Left hindlimb (tissue), 1 donor: ENCODE data around the gene BMP2K.
"Not testable (repeated sequence)": the region's sequence is repeated elsewhere in the genome, so short reads cannot be mapped to it uniquely, and the experiment has no call there.

Experiments used
- DNase-seq: peaks from one replicate; pipeline ENCODE4 v3.0.0-alpha.2; 2018

The BMP2K gene

DNA sequence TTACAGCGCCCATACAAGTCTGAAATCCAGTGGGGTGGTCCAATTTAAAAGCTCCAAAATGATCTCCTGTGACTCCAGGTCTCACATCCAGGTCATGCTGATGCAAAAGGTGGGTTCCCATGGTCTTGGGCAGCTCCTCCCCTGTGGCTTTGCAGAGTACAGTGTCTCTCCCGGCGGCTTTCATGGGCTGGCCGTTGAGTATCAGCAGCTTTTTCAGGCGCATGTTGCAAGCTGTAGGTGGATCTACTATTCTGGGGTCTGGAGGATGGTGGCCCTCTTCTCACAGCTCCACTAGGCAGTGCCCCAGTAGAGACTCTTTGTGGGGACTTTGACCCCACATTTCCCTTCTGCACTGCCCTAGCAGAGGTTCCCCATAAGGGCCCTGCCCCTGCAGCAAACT, 92.6 kb downstream of the BMP2K start:
- not testable (repeated sequence) for DNase-seq

DNA sequence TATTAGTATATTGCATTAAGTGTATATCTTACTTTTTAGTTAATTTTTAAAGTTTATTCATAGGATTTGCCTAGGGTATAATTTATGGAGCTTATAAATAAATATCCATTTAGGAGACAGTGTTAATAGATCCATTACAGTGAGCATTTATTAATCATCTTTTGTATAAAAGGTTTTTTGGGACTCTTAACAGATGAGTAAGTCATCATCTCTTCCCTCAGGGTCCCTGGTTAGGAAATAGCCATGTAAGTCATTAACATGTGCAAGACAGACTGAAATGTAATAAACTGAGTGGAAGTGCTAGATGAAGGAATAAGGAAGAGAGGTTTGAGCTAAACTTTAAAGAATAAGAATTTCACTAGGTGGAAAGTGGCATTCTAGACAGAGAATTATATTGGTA, 93.9 kb downstream of the BMP2K start:
- DNase-seq: no peak

DNA sequence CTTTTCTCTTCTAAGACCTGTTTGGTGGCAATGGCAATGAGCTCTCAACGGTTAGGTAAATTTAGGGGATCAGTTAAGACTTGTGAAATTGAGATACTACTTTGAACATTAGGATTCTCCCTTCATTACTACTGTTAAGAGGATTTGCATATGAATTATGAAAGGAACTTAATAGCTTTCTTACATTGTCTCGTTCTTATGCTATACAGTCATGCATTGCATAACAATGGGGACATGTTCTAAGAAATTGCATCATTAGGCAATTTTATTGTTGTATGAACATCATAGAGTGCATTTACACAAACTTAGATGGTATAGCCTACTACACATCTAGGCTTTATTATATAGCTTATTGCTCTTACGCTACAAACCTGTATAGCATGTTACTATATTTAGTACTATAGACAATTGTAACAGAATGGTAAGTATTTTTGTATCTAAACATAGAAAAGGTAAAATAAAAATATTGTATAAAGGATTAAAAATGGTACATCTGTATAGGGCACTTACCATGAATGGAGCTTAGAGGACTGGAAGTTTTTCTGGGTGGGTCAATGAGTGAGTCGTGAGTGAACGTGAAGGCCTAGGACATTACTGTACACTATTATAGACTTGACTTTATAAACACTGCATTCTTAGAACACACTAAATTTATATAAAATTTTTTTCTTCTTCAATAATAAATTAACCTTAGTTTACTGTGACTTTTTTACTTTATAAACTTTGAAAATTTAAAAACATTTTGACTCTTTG, 100.6 kb downstream of the BMP2K start:
- no peak for DNase-seq

DNA sequence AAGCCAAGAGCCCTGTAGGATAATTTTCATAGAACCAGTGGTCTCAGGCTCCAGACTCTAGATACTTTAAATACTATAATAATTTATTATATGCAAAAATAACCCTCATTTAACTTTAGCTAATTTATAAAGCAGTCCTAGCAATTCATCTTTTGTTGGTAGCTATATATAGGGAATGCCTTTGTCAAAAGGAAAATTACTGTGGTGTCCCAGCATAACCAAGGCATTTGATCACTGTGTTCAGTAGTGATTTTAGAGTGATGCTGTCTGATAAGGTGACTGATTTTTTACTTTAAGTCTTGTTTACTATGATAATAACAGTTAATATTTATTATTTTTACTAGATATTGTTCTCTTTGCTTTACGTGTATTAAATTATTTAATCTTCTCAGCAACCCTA, 101.9 kb downstream of the BMP2K start:
- no peak for DNase-seq

DNA sequence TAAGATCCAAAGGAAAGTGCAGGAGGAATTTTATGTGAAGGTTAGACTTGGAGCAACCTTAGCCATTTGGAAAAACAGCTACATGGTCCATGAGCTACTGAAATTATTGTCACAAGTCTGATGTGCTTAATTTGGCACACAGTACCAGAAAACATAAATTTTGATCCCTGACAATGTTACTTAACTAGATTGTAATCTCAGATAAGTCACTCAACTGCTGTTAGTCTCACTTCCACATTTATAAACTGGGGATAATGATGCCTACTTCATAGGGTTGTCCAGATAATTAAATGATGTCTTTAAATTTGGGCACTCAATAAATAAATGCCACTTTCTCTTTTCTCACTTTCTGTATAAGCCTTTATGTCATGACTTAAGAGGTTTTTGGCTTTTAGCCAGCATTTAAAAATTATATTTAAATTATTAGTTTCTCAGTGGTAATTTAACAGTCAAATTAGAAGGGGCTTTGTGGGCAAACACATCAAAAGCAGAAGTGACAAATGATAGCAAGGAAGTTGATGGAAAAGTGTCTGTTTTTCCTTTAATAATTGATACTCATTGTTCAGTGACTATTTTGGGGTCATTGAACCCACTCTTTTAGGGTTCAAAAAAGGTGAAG, 104.8 kb downstream of the BMP2K start:
- DNase-seq: no peak

DNA sequence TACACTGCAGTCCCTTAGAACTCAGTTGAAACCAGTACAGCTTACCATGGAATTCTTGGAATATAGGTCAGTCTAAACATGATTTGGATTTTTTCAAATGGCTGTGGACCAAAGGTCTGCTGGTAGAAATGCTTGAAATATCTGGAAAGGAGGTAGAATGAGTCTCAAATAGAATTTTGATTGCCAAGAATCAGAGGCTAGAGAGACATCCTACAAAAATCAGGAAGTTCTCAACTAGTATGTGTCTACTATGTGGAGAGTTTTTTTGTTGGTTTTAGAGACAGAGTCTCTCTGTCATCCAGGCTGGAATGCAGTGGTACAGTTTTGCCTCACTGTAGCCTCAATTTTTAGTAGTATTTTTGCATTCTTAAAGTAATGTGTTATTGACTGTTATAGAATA, 109.4 kb downstream of the BMP2K start:
- no peak for DNase-seq

DNA sequence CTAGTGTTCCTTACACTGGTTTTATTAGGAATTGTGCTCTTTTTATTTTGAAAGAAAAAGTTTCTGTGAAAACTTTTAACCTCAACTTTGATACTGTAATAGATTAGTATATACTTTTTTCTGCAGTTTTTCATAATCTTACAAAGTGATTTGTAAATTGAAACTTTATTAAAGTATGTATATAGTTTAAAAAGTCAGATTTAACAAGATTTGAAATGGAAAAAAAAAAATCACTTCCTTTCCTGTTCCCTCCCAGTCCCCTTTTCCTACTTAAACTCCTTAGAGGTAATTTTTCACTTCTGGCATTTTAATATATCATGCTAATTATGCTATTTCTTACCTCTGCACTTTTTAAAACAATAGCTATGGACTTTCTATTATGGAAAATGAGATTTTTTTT, 113.8 kb downstream of the BMP2K start:
- DNase-seq: no peak

DNA sequence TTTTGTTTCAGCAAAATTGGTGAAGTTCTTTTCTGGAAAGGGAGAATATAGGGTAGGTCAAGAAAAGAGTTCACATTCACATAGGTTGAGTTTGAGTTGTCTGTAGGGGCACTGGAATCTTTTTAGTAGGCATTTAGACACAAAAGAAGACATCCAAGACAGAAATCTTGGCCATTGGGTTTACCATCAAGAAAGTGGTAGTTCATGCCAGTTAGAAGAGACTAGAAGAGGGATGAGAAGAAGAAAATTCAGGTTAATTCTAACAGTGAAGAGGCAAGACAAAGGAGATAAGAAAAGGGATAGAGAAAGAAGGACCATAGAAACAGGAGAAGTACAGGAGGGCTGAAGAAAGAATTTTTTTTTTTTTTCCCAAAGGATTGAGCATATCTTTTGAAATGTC, 123.2 kb downstream of the BMP2K start:
- no peak for DNase-seq

DNA sequence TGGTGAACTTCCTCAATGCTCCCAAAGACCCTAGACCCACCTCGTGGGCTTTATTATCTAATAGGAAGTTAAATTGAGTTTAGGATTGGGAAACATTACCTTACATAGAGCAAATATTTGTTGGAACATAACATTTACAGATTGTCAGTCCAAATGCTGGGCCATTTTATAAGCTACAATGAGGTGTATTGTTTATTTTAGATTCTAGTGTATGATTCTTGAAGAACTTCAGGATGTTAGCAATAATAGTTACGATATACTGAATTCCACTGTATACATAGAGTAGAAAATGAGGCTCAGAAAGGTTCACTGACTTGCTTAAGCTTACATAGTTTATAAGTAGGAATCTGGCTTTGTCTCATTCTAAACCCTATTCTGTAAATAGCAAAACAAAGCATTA, 125.7 kb downstream of the BMP2K start:
- DNase-seq: no peak

DNA sequence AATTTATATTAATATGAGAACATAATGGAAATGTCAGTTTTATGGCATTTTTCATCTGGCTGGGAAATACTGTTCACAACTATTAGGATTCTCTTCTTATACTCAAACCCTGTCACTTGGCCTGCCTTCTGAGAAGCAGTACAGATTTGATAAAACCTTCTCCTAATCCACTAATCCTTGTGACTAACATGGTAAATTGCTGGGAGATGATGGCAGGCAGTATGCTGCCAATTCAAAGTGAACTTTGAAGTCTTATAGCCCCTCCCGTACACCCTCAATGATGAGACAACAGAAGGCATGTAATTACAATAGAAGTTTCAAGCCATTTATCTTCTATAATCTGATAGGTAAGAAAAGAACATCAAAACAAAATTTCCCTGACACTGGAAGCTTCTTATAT, 126.1 kb downstream of the BMP2K start:
- no peak for DNase-seq

DNA sequence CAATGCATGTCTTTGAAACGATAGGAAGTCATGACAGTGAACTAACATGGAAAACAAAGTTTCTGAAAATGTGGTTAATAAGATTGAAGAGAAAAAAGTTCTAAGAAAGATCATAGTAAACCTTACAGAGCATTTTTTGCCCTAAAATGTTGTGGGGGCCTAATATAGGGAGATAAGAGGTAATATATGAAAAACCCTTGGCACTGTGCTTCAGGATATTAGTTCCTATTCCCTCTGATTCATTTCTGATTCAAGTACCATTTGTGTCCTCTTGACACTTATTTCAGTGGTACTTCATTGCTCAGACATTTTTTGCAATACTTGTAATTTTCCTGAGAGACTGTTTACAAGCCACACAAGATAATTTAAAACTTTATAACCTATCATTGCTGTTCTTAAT, 128.0 kb downstream of the BMP2K start:
- no peak for DNase-seq

DNA sequence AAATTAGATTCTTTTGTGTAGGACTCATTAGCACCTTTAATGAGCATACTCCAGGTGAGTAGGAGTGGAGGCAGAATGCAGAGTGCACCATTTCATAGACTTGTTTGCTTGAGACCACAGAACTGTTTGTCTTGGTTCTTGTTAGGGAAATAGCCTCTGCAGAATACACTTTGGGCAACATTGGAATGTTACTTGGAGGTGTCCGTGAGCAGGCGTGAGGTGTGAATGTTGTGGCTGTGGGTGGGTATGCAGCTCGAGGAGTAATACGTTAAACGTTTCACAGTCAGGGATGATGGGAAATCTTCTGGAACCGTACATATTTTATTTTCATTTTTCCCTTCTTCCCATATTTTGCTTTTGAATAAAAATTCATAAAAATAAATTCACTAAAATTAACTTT, 131.5 kb downstream of the BMP2K start:
- no peak for DNase-seq

DNA sequence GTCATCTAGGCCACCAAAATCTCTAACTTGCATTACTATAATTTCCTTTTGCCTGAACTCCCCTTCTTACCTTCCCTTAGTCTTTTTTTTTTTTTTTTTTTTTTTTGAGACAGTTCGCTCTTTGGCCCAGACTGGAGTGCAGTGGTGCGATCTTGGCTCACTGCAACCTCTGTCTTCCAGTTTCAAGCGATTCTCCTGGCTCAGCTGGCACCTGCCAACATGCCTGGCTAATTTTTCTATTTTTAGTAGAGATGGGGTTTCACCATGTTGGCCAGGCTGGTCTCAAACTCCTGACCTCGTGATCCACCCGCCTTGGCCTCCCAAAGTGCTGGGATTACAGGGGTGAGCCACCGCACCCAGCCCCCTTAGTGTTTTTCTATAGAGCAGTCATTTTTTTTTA, 132.8 kb downstream of the BMP2K start:
- not testable (repeated sequence) for DNase-seq

DNA sequence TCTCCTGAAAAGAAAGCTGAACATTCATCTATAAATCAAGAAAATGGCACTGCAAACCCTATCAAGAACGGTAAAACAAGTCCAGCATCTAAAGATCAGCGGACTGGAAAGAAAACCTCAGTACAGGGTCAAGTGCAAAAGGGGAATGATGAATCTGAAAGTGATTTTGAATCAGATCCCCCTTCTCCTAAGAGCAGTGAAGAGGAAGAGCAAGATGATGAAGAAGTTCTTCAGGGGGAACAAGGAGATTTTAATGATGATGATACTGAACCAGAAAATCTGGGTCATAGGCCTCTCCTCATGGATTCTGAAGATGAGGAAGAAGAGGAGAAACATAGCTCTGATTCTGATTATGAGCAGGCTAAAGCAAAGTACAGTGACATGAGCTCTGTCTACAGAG, 134.5 kb downstream of the BMP2K start:
- DNase-seq: no peak

DNA sequence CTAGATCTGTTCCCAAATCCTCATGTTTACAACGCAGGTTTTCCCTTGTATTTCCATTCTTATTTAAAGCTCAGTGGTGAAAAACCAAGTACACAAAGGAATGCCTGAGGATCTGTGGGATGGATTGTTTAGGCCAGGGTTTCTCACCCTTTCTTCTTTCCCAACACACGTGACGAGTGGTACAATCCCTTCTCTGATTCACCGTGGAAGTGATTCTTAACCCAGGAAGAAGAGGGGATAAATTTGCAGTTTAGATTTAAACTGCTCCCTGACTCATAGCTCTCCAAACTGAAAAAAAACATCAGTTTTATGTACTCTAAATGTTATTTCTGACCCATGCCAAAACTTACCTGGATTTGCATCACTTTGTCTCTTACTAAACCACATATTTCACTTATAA, 146.1 kb downstream of the BMP2K start:
- no peak for DNase-seq

DNA sequence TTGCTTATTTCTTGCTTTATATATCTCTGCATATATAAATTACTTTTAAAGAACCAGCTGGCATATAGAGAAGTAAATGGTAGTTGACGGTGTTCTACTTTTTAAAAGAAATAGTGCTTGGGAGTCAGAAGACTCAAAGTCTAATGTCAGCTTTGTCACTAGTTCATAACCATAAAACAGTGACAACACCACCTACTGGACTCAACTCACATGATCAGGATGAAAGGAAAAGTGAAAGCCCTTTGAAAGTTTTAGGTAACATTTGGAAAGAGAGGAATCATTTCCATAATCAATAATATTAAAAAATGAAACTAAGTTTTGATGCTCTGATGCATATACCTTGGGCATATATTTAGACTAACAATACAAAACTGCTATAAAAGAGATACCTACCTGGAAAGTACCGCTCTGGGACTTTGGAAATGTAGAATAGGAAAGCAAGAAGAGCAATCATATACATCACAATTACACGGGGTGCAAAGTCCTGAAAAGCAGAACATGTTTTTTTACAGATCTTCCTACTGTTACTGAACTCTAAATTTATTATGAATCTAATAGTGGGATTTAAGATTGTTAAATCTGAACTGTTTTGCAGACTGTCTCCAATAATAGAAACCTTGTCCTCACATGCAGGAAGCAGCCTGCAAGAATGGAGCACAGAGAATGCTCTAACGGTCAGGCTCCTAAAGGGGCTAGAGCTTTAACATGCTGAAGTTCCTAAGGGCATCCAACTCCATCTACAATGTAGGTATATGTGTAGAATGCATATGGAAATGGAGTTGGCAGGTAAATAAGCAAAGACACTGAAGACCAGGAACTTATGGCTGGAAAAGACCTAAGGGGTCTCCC, 147.5 kb downstream of the BMP2K start:
- no peak for DNase-seq

DNA sequence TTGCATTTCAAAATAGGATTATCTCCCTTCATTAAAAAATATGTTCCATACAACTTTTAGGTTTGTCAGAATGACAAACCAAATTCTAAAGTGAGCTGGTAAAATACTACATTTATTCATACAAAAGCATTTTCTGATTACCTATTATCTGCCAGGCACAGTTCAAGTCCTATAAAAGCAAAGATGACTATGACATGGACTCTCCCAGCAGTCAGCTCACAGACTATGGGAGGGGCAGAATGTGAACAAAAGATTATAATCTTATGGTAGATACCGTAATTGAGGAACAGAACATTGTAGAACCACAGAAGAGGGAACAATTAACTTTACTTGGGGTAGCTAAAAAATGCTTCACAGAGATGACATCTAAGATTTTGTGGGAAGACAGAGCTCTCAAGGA, 150.7 kb downstream of the BMP2K start:
- no peak for DNase-seq

DNA sequence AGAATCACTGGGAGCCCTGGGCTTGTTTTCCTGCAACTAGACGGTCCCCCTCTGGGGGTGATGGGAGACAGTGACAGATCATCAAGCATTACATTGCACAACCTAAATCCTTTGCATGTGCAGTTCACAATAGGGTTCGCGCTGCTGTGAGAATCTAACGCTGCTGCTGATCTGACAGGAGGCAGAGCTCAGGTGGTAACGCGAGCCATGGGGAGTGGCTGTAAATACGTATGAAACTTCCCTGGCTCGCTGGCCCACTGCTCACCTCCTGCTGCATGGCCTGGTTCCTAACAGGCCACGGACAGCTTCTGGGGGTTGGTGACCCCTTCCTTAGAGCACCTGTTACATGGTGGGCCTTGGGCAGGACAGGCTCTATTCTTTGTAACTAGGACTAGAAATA, 152.7 kb downstream of the BMP2K start:
- DNase-seq: no peak

DNA sequence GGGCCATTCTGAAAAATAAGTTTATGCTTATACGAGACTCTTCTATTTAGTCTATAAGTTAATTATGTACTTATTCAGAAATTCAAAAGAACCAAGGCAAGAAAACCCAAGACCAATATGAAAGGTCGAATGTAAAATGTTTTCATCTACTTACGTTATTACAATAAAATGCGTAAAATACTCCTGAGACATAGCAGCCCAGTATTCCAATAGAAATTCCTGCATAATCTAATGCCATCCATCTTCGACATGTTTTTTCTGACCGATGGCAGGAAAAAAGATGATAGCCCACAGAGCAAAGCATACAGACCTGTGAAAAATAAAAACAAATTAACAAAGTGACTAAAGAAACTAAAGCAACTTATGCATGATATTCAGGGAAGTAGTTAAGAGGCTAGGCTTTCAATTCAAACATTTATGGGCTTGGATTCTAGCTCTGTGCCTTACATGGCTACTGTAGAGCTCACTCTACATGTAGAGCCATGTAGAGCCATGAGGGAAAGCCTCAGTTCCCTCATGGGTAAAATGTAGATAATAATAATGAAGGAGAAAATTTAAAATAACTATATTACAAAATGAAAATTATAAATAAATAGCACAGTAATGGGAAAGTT, 154.0 kb downstream of the BMP2K start:
- DNase-seq: no peak

DNA sequence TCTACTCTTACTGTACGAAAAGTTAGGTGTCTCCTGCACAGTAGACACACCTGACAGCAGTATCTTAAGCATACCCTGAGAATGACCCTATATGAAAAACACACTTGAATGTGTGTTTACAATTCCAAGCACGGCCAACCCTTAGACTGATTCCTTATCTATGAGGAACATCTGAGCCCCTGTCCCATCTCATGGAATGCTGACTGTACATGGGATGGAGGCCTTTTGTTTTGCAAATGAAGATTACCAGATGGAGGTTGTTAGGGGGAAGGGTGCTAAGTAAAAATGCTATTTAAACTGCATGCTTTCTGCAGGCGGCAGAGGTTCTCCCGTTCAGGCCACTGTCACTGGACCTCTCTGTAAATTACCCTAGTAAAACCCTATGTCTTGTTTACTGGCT, 160.8 kb downstream of the BMP2K start:
- DNase-seq: no peak

DNA sequence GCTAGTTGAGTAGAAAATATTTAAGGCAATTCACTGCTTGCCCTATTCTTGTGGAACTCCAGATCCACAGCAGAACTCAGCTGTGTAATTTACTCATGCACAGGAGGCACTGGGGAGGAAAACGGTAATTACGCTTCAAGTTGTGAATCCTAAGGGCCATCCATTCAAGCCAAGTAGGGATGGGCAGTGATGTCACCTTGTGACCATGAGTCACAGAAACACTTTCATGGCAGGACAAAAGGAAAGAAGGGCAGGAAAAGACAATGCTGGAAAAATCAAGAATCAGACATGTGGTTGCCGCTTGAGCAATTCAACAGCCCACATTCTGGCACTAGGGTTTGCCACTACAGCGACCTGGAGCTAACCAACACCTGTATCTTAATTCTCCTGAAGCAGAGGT, 161.7 kb downstream of the BMP2K start:
- no peak for DNase-seq

DNA sequence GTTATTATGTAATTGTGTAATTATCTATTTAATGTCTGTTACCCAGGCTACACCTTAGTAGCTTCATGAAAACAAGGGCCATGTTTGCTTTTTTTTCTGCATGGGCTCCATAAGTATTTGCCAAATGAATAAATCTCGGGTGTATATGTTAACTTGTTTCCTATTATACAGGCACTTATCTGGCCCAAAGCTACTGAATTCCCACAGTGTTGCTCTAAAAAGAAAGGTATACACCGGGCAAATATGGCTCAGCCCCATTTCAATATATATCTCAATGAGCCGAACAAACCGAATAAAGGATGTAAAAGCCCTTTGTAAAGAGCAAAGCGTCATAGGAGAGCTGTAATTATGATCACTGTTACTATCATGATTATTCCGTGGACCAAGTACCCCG, 162.3 kb downstream of the BMP2K start:
- no peak for DNase-seq

DNA sequence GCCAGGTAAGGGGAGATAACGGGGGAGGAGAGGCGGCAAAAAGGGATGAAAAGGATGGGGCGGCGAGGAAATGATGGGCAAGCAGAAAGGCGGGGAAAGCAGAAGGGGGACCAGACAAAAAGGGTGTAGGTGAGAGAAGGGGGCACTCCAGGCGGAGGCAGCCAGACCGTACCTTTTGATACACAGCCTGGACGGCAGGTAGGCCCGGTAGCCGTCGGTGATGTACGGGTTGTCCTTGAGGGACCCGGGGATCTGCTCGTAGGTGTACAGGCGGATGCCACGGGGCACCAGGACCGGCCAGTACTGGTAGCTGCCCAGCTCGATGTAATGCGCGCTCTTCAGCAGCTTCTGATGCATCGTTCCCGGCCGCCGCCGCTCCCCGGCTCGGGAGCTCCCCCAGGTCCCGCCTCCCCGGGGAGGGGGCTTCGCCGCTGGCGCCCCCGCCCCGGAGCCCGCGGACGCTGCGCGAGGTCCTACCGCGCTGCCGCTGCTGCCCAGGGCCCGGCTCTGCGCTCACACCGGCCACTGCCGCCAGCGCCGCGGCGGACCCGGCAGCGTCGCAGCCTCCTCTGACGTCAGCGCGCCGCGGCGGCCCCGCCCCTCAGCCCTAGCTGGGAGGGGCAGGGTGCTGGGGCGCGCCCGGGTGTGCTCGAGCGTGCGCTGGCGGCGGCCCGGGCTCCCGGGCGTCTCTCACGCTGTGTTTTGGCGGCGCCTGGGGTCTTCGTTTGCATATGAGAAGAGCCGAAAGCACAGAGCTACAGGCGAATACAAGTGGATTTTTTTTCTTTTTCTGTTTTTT, 162.9 kb downstream of the BMP2K start, which contains the start of gene PAQR3:
Gene PAQR3 (minus strand): TSS at position 571 of the 799 bp plus-strand sequence. CDS start 214 bp downstream, at position 357.
- DNase-seq: peak; percentile 88
